Neuronal stem cell (in vitro differentiated cells): ENCODE results near the gene B3GAT3.

Experiments used
- DNase-seq: peaks from one replicate; pipeline ENCODE4 v3.0.0-alpha.2; 2013; ENCODE audit warnings: low spot score
- H2AFZ ChIP-seq: one replicate; pipeline ENCODE4 v1.6.1; 2013; ENCODE audit warnings: mild to moderate bottlenecking, low read length, inconsistent platforms
- H2AK5ac ChIP-seq: 2 replicates; pipeline ENCODE4 v1.6.1; 2013; ENCODE audit warnings: low read depth, mild to moderate bottlenecking, inconsistent platforms, low read length, moderate library complexity, mixed read lengths
- H2BK120ac ChIP-seq: 2 replicates; pipeline ENCODE4 v1.6.1; 2013; ENCODE audit warnings: low read depth, mild to moderate bottlenecking, inconsistent platforms, low read length, moderate library complexity, mixed read lengths
- H2BK12ac ChIP-seq: one replicate; pipeline ENCODE4 v1.6.1; 2013; ENCODE audit warnings: low read length, inconsistent platforms
- H2BK15ac ChIP-seq: 2 replicates; pipeline ENCODE4 v1.6.1; 2013; ENCODE audit warnings: mild to moderate bottlenecking, low read length, inconsistent platforms, mixed read lengths
- H2BK5ac ChIP-seq: one replicate; pipeline ENCODE4 v1.6.1; 2013; ENCODE audit warnings: inconsistent platforms, mild to moderate bottlenecking, low read length, moderate library complexity
- H3K14ac ChIP-seq: one replicate; pipeline ENCODE4 v1.6.1; 2013; ENCODE audit warnings: low read length, inconsistent platforms
- H3K18ac ChIP-seq: 2 replicates; pipeline ENCODE4 v1.6.1; 2013; ENCODE audit warnings: low read length, inconsistent platforms
- H3K23ac ChIP-seq: 2 replicates; pipeline ENCODE4 v1.6.1; 2013; ENCODE audit warnings: low read depth, mild to moderate bottlenecking, mixed read lengths, low read length, inconsistent platforms; ENCODE audit not compliant: poor library complexity
- H3K27ac ChIP-seq: replicated peaks from 3 replicates; pipeline ENCODE4 v1.5.1; 2013; ENCODE audit warnings: low read length, inconsistent platforms
- H3K27me3 ChIP-seq, 3 experiments: 2 replicates each; pipeline ENCODE4 v1.6.1; 2013; ENCODE audit warnings: low read length in 3 of 3, mild to moderate bottlenecking in 2 of 3, inconsistent platforms in 1 of 3, low read depth in 1 of 3, mixed read lengths in 1 of 3, moderate library complexity in 1 of 3; ENCODE audit not compliant: control insufficient read depth in 3 of 3, insufficient read depth in 3 of 3
- H3K36me3 ChIP-seq, 2 donors: replicated peaks in 1 of 2; 2 replicates each; pipeline ENCODE4 v1.6.1; 2013; ENCODE audit warnings: low read length in 2 of 2; ENCODE audit not compliant: control insufficient read depth in 2 of 2, insufficient read depth in 2 of 2
- H3K4ac ChIP-seq: 2 replicates; pipeline ENCODE4 v1.6.1; 2013; ENCODE audit warnings: inconsistent platforms, mild to moderate bottlenecking, low read length, moderate library complexity
- H3K4me1 ChIP-seq, 2 donors: 1 replicate in 1 of 2; 2 replicates in 1 of 2; pipeline ENCODE4 v1.6.1; 2013; ENCODE audit warnings: low read length in 2 of 2, low read depth in 1 of 2; ENCODE audit not compliant: control insufficient read depth in 2 of 2, insufficient read depth in 1 of 2
- H3K4me2 ChIP-seq: one replicate; pipeline ENCODE4 v1.6.1; 2013; ENCODE audit warnings: mild to moderate bottlenecking, low read length, inconsistent platforms; ENCODE audit not compliant: insufficient read depth, poor library complexity, severe bottlenecking
- H3K4me3 ChIP-seq, 2 donors: 2 replicates each; pipeline ENCODE4 v1.5.1; 2013; ENCODE audit warnings: low read length in 2 of 2, mild to moderate bottlenecking in 2 of 2, inconsistent platforms in 1 of 2, moderate library complexity in 1 of 2
- H3K79me1 ChIP-seq: one replicate; pipeline ENCODE4 v1.6.1; 2013; ENCODE audit warnings: low read depth, mild to moderate bottlenecking, inconsistent platforms, low read length, moderate library complexity
- H3K9ac ChIP-seq: one replicate; pipeline ENCODE4 v1.6.1; 2013; ENCODE audit warnings: mild to moderate bottlenecking, low read depth, low read length, inconsistent platforms; ENCODE audit not compliant: poor library complexity
- H3K9me3 ChIP-seq, 2 donors: replicated peaks in 1 of 2; 2 replicates each; pipeline versions ENCODE3 to v1.6.1; 2013; ENCODE audit warnings: low read length in 2 of 2, mild to moderate bottlenecking in 2 of 2, inconsistent platforms in 1 of 2, low read depth in 1 of 2, mixed read lengths in 1 of 2, moderate library complexity in 1 of 2; ENCODE audit not compliant: control insufficient read depth in 2 of 2, insufficient read depth in 1 of 2
- H4K8ac ChIP-seq: one replicate; pipeline ENCODE4 v1.6.1; 2013; ENCODE audit warnings: low read depth, mild to moderate bottlenecking, inconsistent platforms, low read length, moderate library complexity
- H4K91ac ChIP-seq: one replicate; pipeline ENCODE4 v1.6.1; 2013; ENCODE audit warnings: low read length, low read depth, mild to moderate bottlenecking, inconsistent platforms; ENCODE audit not compliant: poor library complexity
- WGBS, 2 donors: extraction: QIAGEN DNeasy Blood & Tissue Kit; methylation state at CpG; one replicate each; pipeline ENCODE4 v1.1.7; 2013; ENCODE audit warnings: missing lambda C conversion rate in 2 of 2, mixed read lengths in 1 of 2; ENCODE audit not compliant: insufficient read length in 2 of 2, insufficient replicate concordance in 1 of 2; ENCODE audit errors: extremely low coverage in 2 of 2; 5-methylcytosine and 5-hydroxymethylcytosine counted together

The B3GAT3 gene

GRCh38 chr11:62610814-62611704, 10.7 kb downstream of the B3GAT3 start:
- peak overlapping the region; percentile 26 for H3K9ac ChIP-seq
- H2AK5ac ChIP-seq, result peak overlapping the region; percentile 87
- peaks cover 8 to 15% of the 10 kb centered on the region in 2 donors for H3K4me1 ChIP-seq
- peak overlapping the region; percentile 79 for H2BK15ac ChIP-seq
- H3K4ac ChIP-seq, result no peak overlapping the region
- no peak for DNase-seq
- H3K27ac ChIP-seq, result no peak overlapping the region
- H3K4me2 ChIP-seq, result peak overlapping the region; percentile 80
- H2AFZ ChIP-seq, result peak overlapping the region; percentile 89
- peak overlapping the region; percentile 57 to 88 for H3K4me3 ChIP-seq
- no peaks in the 10 kb centered on the region for H3K27me3 ChIP-seq
- H2BK12ac ChIP-seq, result no peak overlapping the region
- H3K9me3 ChIP-seq, result peaks cover 0 to 2% of the 10 kb centered on the region in 2 donors
- H2BK120ac ChIP-seq, result peak overlapping the region; percentile 74
- H3K36me3 ChIP-seq, result peaks cover 0 to 21% of the 10 kb centered on the region in 2 donors
- H4K8ac ChIP-seq, result no peak overlapping the region
- WGBS, 2 donors, result no CpG with 5 or more reads among the region's 28 CpGs
- H2BK5ac ChIP-seq, result peak overlapping the region; percentile 72
- H3K79me1 ChIP-seq, result peaks cover 1% of the 10 kb centered on the region
- peak overlapping the region; percentile 80 for H3K23ac ChIP-seq
- peak overlapping the region; percentile 12 for H3K14ac ChIP-seq
- H4K91ac ChIP-seq, result no peak overlapping the region
- peak overlapping the region; percentile 76 for H3K18ac ChIP-seq

DNA sequence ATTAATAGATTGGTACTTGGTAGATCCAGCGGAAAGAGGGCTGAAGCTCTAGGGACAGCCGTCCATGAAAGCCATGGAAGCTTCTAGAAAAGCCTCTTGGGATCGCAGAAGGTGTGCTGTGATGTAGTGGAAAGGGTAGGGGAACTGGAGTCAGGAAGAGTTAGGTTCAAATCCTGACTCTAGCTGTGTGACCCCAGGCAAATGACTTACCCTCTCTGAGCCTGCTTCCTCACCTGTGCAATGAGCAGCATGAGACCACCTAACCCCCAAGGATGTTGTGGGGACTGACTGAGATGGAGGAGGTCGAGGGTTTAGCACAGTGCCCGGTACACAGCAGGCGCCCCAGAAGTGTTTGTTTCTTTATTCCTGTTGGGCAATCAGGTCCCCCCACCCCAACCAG, 11.4 kb downstream of the B3GAT3 start:
- H2AK5ac ChIP-seq, result peak overlapping the region; percentile 87
- no CpG with 5 or more reads among the region's 6 CpGs for WGBS, 2 donors

DNA sequence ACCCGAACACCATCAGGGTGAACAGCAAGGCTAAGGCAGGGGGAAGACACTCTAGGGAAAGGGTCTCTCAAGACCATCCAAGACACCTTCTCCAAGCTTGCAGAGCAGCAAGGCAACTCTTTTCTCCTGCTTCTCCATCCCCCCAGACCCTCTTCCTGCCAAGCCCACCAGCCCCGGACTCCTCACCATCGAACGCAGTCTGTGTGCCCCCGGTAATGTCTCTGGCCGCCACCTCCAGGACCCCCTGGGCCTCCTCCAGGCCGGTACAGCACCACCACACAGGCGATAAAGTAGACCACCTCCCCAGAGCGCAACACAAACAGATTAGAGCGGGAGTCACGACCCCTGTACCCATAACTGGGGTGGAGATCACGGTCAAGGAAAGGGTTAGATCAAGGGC, 13.0 kb downstream of the B3GAT3 start:
- Histone ChIP-seq H3K14ac (no peak overlapping the region), H2AK5ac (peak overlapping the region; percentile 23), H3K79me1 (no peaks in the 10 kb centered on the region), H3K23ac (peak overlapping the region; percentile 16), H3K36me3 (peaks cover 0 to 24% of the 10 kb centered on the region in 2 donors), H2BK5ac (no peak overlapping the region), H4K8ac (no peak overlapping the region), H3K4me3 (no peak overlapping the region), H3K4me1 (peaks cover 21 to 29% of the 10 kb centered on the region in 2 donors), H3K4ac (no peak overlapping the region), H3K27ac (no peak overlapping the region), H2BK15ac (no peak overlapping the region), H2AFZ (no peak overlapping the region), H2BK120ac (no peak overlapping the region), H3K18ac (no peak overlapping the region), H3K9me3 (peaks cover 0 to 2% of the 10 kb centered on the region in 2 donors), H3K27me3 (peaks cover 0 to 3% (median 0%) of the 10 kb centered on the region in 3 experiments), H3K9ac (peak overlapping the region; percentile 25), H2BK12ac (no peak overlapping the region), H3K4me2 (no peak overlapping the region), H4K91ac (no peak overlapping the region)
- no peak for DNase-seq
- no CpG with 5 or more reads among the region's 12 CpGs for WGBS, 2 donors

More for the DNA sequence above, 11.4 kb downstream of the B3GAT3 start:
- Histone ChIP-seq H3K36me3 (peaks cover 0 to 23% of the 10 kb centered on the region in 2 donors), H3K4me2 (no peak overlapping the region), H3K4me1 (peaks cover 12 to 15% of the 10 kb centered on the region in 2 donors), H3K79me1 (no peaks in the 10 kb centered on the region), H2BK120ac (peak overlapping the region; percentile 74), H3K14ac (no peak overlapping the region), H2BK5ac (peak overlapping the region; percentile 72), H3K4me3 (no peak overlapping the region), H3K18ac (no peak overlapping the region), H3K9ac (no peak overlapping the region), H4K8ac (no peak overlapping the region), H3K23ac (no peak overlapping the region), H2BK12ac (no peak overlapping the region), H3K27me3 (no peaks in the 10 kb centered on the region), H3K27ac (no peak overlapping the region), H4K91ac (no peak overlapping the region), H3K9me3 (peaks cover 0 to 2% of the 10 kb centered on the region in 2 donors), H2BK15ac (peak overlapping the region; percentile 79), H2AFZ (no peak overlapping the region), H3K4ac (no peak overlapping the region)
- no peak for DNase-seq

- H3K4me1 ChIP-seq, result peaks cover 20 to 23% of the 10 kb centered on the region in 2 donors
- H4K91ac ChIP-seq, result no peak overlapping the region
- H3K4me2 ChIP-seq, result no peak overlapping the region
- no peak overlapping the region for H3K4ac ChIP-seq
- no peak overlapping the region for H3K18ac ChIP-seq
- H2BK15ac ChIP-seq, result no peak overlapping the region
- H3K4me3 ChIP-seq, result no peak overlapping the region
- H3K23ac ChIP-seq, result no peak overlapping the region
- H3K36me3 ChIP-seq, result peaks cover 0 to 24% of the 10 kb centered on the region in 2 donors
- DNase-seq, result no peak
- no peak overlapping the region for H2BK5ac ChIP-seq
- no peak overlapping the region for H2BK12ac ChIP-seq
- H2AK5ac ChIP-seq, result no peak overlapping the region
- no peak overlapping the region for H4K8ac ChIP-seq
- no peak overlapping the region for H3K9ac ChIP-seq
- peaks cover 0 to 13% (median 0%) of the 10 kb centered on the region in 3 experiments for H3K27me3 ChIP-seq
- peaks cover 0 to 2% of the 10 kb centered on the region in 2 donors for H3K9me3 ChIP-seq
- no peak overlapping the region for H3K27ac ChIP-seq
- no peaks in the 10 kb centered on the region for H3K79me1 ChIP-seq
- H2BK120ac ChIP-seq, result no peak overlapping the region
- whole genome bisulfite sequencing, 2 donors, result no CpG with 5 or more reads among the region's 4 CpGs
- no peak overlapping the region for H2AFZ ChIP-seq
- H3K14ac ChIP-seq, result no peak overlapping the region
These were observed 14.1 kb downstream of the B3GAT3 start for GRCh38 chr11:62607714-62608113.
